Myocyte (in vitro differentiated cells): ENCODE data around the gene TSSC4. TPM values are rescaled to one million over a fixed set of nuclear protein-coding genes. Genes with fewer than 3 reads are reported as not detected.

Experiments used
- DNase-seq: peaks from one replicate; pipeline ENCODE4 v3.0.0-alpha.2; 2012; ENCODE audit warnings: low read depth
- total RNA-seq: library from RNA; depleted of rRNA; stranded (reverse); fragments of >200 nt; gene quantifications from 2 replicates; pipeline ENCODE4 v1.2.3, GENCODE V29; 2014

TSSC4 gene
- total RNA-seq, 1 donor from 2014 or later = 43.3 TPM

GRCh38 chr11:2385156-2386151 is 15.1 kb upstream of the TSSC4 start:
- DNase-seq = no peak

DNA sequence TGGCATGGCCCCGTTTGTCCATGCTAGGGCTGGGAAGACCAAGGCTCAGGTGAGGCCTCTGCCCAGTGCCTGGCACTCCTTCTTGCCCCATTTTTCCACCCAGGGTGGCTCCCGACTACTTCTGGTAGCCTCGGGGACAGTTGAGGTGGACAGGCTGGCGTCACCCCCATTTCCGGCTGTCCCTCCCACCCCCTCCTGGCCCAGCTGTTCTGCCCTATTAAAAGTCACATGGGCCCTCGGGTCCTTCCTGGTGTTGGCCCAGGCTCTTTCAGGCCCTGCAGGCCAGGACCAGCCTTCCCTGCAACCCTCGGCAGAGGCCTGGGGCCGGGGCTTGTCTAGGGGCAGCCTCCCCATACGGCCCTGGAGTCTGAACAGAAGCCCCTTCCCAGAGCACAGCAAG is 14.0 kb upstream of the TSSC4 start:
- peak; percentile 78 for DNase-seq

GRCh38 chr11:2387266-2387987 is 13.1 kb upstream of the TSSC4 start:
- peak; percentile 73 for DNase-seq

- peak; percentile 88 for DNase-seq
Observed at GRCh38 chr11:2388431-2389376, 11.8 kb upstream of the TSSC4 start.

GRCh38 chr11:2389377-2390026 is 11.0 kb upstream of the TSSC4 start:
- DNase-seq = peak; percentile 89

GRCh38 chr11:2390091-2390724 is 10.3 kb upstream of the TSSC4 start:
- peak; percentile 73 for DNase-seq

DNA sequence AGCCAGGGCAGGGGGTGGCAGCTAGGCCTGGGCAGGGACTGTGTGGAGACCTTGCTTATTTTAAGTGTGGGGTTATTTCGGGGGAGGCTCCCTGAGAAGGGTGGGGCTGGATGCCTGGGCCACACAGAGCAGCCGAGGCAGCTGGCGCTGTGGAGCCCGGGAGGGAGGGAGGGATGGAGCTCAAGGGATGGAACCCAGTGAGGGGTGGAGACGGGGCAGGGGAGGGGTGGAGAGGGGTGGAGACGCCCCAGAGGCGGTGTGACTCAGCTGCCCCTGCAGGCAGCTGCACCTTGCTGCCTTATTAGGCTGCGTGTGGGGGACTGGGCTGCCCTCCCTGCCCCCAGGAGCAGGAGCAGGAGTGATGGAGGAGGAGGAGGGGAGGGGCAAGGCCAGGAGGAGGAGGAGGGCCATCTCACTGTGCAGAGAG is 9.8 kb upstream of the TSSC4 start:
- DNase-seq = peak; percentile 99

- DNase-seq = no peak
Observed at GRCh38 chr11:2391181-2391975, 9.2 kb upstream of the TSSC4 start.

DNA sequence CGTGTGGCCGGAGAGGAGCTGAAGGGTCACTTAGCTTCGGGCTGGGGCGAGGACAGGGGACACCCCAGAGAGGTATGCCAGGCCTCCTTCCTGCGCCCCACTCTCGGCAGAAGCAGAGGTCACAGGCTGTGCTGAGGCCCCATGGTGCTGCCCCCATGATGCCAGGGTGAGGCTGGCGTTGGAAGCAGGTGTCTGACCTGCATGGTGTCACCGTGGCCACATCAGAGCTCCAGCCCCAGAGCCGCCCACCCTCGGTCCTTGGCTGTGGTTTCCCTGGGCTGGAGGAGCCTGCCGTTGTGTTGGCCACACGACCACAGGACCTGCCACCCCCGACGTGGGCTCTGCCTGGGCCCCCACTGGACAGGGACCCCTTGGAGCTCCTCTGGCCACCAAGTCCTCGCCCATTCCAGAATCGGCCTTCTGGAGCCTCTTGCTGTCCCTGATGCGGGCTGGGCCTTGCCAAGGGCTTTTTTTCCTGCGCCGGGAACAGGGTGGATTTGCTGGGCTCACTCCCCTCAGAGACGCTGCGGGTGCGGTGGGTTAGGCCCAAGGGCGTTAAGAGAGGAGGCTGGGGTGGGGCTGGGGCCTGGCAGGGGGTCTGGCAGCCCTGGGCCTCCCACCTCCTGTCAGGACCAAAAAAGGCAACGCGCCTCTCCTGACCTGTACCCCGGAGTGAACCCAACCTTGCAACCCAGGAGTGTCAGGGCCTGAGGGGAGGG is 8.2 kb upstream of the TSSC4 start:
- peak; percentile 62 for DNase-seq

- DNase-seq = no peak
Observed at GRCh38 chr11:2393111-2393868, 7.3 kb upstream of the TSSC4 start.

- DNase-seq = no peak
Observed at GRCh38 chr11:2393941-2394817, 6.4 kb upstream of the TSSC4 start.

- no peak for DNase-seq
Observed at GRCh38 chr11:2394818-2395105, 5.8 kb upstream of the TSSC4 start.

- no peak for DNase-seq
Observed at GRCh38 chr11:2395211-2395730, 5.3 kb upstream of the TSSC4 start.

DNA sequence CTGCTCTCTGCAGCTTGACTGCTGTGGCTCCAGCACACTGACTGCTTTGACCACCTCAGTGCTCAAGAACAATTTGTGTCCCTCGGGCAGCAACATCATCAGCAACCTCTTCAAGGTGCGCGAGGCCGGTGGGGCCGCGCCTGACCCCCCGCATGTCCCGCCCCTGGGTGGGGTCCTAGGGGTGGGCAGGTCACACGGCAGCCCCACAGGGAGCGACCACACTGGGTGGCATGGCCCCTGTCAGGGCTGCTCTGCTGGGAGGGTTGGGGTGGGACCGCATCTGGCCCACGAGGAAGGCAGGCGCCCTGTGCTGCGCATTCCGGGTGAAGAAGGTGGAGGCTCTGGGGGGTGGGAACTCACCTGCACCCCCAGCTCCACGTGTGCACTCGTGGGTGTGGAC is 4.7 kb upstream of the TSSC4 start:
- DNase-seq = no peak

DNA sequence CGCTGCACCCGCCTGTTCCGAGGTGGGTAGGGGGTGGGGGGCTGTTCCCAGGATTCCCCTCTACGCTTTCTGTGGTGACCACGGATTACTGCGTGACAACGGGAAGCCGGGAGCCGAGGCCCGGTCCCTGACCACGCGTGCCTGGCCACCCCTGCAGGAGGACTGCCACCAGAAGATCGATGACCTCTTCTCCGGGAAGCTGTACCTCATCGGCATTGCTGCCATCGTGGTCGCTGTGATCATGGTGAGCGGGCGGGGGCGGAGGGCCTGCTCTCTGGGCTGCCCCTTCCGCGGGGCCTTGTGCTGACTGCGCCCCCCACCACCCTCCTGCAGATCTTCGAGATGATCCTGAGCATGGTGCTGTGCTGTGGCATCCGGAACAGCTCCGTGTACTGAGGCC is 4.1 kb upstream of the TSSC4 start:
- DNase-seq = no peak

DNA sequence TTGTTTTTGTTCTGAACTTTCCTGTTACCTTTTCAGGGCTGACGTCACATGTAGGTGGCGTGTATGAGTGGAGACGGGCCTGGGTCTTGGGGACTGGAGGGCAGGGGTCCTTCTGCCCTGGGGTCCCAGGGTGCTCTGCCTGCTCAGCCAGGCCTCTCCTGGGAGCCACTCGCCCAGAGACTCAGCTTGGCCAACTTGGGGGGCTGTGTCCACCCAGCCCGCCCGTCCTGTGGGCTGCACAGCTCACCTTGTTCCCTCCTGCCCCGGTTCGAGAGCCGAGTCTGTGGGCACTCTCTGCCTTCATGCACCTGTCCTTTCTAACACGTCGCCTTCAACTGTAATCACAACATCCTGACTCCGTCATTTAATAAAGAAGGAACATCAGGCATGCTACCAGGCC is 3.5 kb upstream of the TSSC4 start:
- DNase-seq = no peak
